ENCODE measurements around the gene ADCY5. TPM values are rescaled to one million over a fixed set of nuclear protein-coding genes. Genes with fewer than 3 reads are reported as not detected.

The ADCY5 gene
- total and polyA plus RNA-seq, 2 donors (not counting 1 experiment from before 2014, with no cell fraction given): not detected

DNA sequence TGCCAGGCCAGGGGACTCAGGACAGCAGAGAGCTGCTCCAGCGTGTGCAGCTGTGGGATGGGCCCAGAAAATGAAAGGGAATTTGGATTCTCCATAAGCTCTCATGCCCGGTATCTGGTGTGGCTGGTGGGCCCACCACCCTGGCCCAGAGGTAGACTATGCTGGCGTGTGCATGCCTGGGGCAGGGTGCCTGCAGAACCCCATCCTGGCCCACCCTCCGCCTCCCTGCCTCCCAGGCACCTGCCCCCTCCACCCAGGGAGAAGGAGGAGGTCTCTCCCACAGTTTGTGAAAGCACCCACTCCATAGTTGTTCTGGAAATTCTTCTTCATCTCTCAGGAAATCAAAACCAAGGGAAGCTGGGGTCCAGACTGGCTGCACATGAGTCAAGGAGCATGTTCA, 112.9 kb downstream of the ADCY5 start:
- Histone ChIP-seq H4K20me1 (ENCODE audit: control insufficient read depth, insufficient read depth, low read length, poor library complexity, severe bottlenecking) (no peaks in the 10 kb centered on the region), H3K36me3 (replicated peaks in 1 of 2; ENCODE audit: control extremely low read depth in 1 of 2, control insufficient read depth in 1 of 2, extremely low read depth in 1 of 2, insufficient read depth in 2 of 2, low read length in 1 of 2) (no peaks in the 10 kb centered on the region), H3K4me2 (replicated peaks; ENCODE audit: low read depth, low read length, poor library complexity, severe bottlenecking) (no peak overlapping the region), H3K9me3 (ENCODE audit: control extremely low read depth in 1 of 3, control insufficient read depth in 2 of 3, insufficient read depth in 1 of 3, low read length in 2 of 3) (peaks cover 0 to 7% (median 0%) of the 10 kb centered on the region in 3 donors), H3K79me2 (ENCODE audit: control insufficient read depth, insufficient read depth, low read length) (no peaks in the 10 kb centered on the region), H3K27me3 (replicated peaks in 1 of 4; ENCODE audit: control extremely low read depth in 1 of 4, control insufficient read depth in 3 of 4, insufficient read depth in 4 of 4, low read length in 3 of 4) (no peaks in the 10 kb centered on the region), H3K4me1 (ENCODE audit: control insufficient read depth in 2 of 2, insufficient read depth in 2 of 2, low read length in 2 of 2) (no peaks in the 10 kb centered on the region), H3K4me3 (ENCODE audit: control extremely low read depth in 1 of 5, extremely low read depth in 1 of 5, insufficient read depth in 1 of 5, low read depth in 2 of 5, low read length in 4 of 5) (no peak overlapping the region), H3K9ac (ENCODE audit: low read length) (no peak overlapping the region), H3K27ac (ENCODE audit: low read length in 2 of 2) (no peak overlapping the region), H2AFZ (ENCODE audit: insufficient read depth, low read depth, low read length, poor library complexity, severe bottlenecking) (no peak overlapping the region)
- WGBS (ENCODE audit: insufficient coverage): 94% methylated on average over 4 of the region's 4 CpGs
- Mint-ChIP-seq H3K4me3 (no peak overlapping the region), H3K27me3 (no peaks in the 10 kb centered on the region), H3K27ac (no peak overlapping the region), H3K9me3 (ENCODE audit: insufficient read depth) (no peaks in the 10 kb centered on the region), H3K4me1 (no peaks in the 10 kb centered on the region)
- TF ChIP-seq, protein P1, sequence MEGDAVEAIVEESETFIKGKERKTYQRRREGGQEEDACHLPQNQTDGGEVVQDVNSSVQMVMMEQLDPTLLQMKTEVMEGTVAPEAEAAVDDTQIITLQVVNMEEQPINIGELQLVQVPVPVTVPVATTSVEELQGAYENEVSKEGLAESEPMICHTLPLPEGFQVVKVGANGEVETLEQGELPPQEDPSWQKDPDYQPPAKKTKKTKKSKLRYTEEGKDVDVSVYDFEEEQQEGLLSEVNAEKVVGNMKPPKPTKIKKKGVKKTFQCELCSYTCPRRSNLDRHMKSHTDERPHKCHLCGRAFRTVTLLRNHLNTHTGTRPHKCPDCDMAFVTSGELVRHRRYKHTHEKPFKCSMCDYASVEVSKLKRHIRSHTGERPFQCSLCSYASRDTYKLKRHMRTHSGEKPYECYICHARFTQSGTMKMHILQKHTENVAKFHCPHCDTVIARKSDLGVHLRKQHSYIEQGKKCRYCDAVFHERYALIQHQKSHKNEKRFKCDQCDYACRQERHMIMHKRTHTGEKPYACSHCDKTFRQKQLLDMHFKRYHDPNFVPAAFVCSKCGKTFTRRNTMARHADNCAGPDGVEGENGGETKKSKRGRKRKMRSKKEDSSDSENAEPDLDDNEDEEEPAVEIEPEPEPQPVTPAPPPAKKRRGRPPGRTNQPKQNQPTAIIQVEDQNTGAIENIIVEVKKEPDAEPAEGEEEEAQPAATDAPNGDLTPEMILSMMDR (IDR thresholded peaks at IDR 0.05): no peak
- TF ChIP-seq EZH2 (IDR thresholded peaks at IDR 0.05; ENCODE audit: borderline replicate concordance, insufficient read depth, low read depth, low read length, poor library complexity, severe bottlenecking): no peak
- ATAC-seq (ENCODE audit: low read depth) (no peak), DNase-seq (no peak)
- ChIA-PET POLR2A (no interaction called here), CTCF (no interaction called here)
- intact Hi-C loops (cut with micrococcal nuclease): no loop called here

DNA sequence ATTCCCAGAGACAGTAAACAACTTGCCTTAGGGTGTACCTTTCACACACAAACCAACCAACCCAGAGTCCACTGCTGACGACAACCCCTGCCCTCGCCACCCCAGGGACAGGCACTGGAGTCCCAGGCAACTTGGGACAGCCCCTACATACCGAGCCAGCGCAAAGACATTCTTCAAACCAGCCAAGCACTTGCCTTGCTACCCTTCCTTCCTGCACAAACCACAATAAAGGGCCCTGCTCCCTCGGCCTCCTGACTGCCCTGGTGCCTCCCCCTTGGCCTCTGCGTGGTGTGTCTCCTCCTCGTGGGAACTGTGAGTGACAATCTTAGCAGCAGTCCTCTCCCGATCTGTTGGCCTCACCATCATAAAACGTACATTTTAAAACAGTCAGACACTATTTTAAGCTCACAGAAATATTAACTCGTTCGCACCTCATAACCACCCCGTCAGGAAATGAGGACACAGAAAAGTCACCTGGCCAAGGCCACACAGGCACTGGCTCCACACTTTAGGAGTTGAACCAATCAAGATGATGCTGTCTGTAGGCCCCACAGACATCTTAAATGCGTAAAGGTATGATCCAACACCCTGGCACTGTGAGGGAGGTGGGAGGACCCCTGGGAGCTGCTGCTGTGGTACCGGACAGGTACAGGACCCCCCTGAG, 113.8 kb downstream of the ADCY5 start:
- no peaks in the 10 kb centered on the region for H3K27me3 Mint-ChIP-seq

More for the DNA sequence above, 113.8 kb downstream of the ADCY5 start:
- no peaks in the 10 kb centered on the region for H3K27me3 ChIP-seq (replicated peaks in 1 of 4; ENCODE audit: control extremely low read depth in 1 of 4, control insufficient read depth in 3 of 4, insufficient read depth in 4 of 4, low read length in 3 of 4)
- ChIA-PET CTCF (no interaction called here), POLR2A (no interaction called here)
- no peak overlapping the region for H3K27ac ChIP-seq (ENCODE audit: low read length in 2 of 2)
- H3K4me3 ChIP-seq (ENCODE audit: control extremely low read depth in 1 of 5, extremely low read depth in 1 of 5, insufficient read depth in 1 of 5, low read depth in 2 of 5, low read length in 4 of 5): no peak overlapping the region
- peaks cover 0 to 7% (median 0%) of the 10 kb centered on the region in 3 donors for H3K9me3 ChIP-seq (ENCODE audit: control extremely low read depth in 1 of 3, control insufficient read depth in 2 of 3, insufficient read depth in 1 of 3, low read length in 2 of 3)
- H2AFZ ChIP-seq (ENCODE audit: insufficient read depth, low read depth, low read length, poor library complexity, severe bottlenecking): no peak overlapping the region
- no peaks in the 10 kb centered on the region for H4K20me1 ChIP-seq (ENCODE audit: control insufficient read depth, insufficient read depth, low read length, poor library complexity, severe bottlenecking)
- DNase-seq (no peak), ATAC-seq (ENCODE audit: low read depth) (no peak)
- no peaks in the 10 kb centered on the region for H3K36me3 ChIP-seq (replicated peaks in 1 of 2; ENCODE audit: control extremely low read depth in 1 of 2, control insufficient read depth in 1 of 2, extremely low read depth in 1 of 2, insufficient read depth in 2 of 2, low read length in 1 of 2)
- no peak overlapping the region for H3K9ac ChIP-seq (ENCODE audit: low read length)
- intact Hi-C loops (cut with micrococcal nuclease): no loop called here
- no peaks in the 10 kb centered on the region for H3K4me1 ChIP-seq (ENCODE audit: control insufficient read depth in 2 of 2, insufficient read depth in 2 of 2, low read length in 2 of 2)
- WGBS (ENCODE audit: insufficient coverage): 24% methylated on average over 13 of the region's 14 CpGs
- no peak overlapping the region for H3K4me3 Mint-ChIP-seq
- TF ChIP-seq, protein P1 (IDR thresholded peaks at IDR 0.05): no peak
- no peak for TF ChIP-seq EZH2 (IDR thresholded peaks at IDR 0.05; ENCODE audit: borderline replicate concordance, insufficient read depth, low read depth, low read length, poor library complexity, severe bottlenecking)
- H3K4me2 ChIP-seq (replicated peaks; ENCODE audit: low read depth, low read length, poor library complexity, severe bottlenecking): no peak overlapping the region
- no peak overlapping the region for H3K27ac Mint-ChIP-seq
- H3K9me3 Mint-ChIP-seq (ENCODE audit: insufficient read depth): no peaks in the 10 kb centered on the region
- no peaks in the 10 kb centered on the region for H3K79me2 ChIP-seq (ENCODE audit: control insufficient read depth, insufficient read depth, low read length)
- H3K4me1 Mint-ChIP-seq: no peaks in the 10 kb centered on the region
